B cell (primary cell): ENCODE data around the gene FGF11.

Source experiments
- CTCF ChIP-seq: fragments of 200-600 bp; IDR thresholded peaks from one replicate; pipeline ENCODE4 v1.8.0; 2022; ENCODE audit warnings: antibody characterized with exemption, mild to moderate bottlenecking
- EZH2 ChIP-seq: IDR thresholded peaks from 2 replicates; pipeline ENCODE4 v1.6.1; 2012; ENCODE audit warnings: borderline replicate concordance, low read depth, mild to moderate bottlenecking, moderate library complexity, low read length; ENCODE audit not compliant: insufficient read depth, poor library complexity, severe bottlenecking

- TF ChIP-seq CTCF (no peak), EZH2 (no peak)
These were observed 2.0 kb downstream of the FGF11 start for GRCh38 chr17:7441266-7441665.
